HCT116 (cell line): Measurements from ENCODE around the gene IRF4.

Experiments used
- CTCF ChIP-seq, 3 experiments: fragments of 200-600 bp in 1 of 3; sonication (generic) in 1 of 3; IDR thresholded peaks in 2 of 3; conservative IDR thresholded peaks in 1 of 3; 2 replicates each; pipeline ENCODE4 v1.5.1; 2012 to 2017; ENCODE audit warnings: low read depth in 2 of 3, low read length in 2 of 3, antibody characterized with exemption in 1 of 3, borderline replicate concordance in 1 of 3, control low read depth in 1 of 3, mild to moderate bottlenecking in 1 of 3, mixed read lengths in 1 of 3, mixed run types in 1 of 3, moderate library complexity in 1 of 3; ENCODE audit not compliant: insufficient read depth in 1 of 3
- EGR1 ChIP-seq: IDR thresholded peaks from 2 replicates; pipeline ENCODE4 v1.6.1; 2012; ENCODE audit warnings: low read depth
- EZH2 ChIP-seq: fragments of 200-600 bp; sonication (generic); IDR thresholded peaks from 2 replicates; pipeline ENCODE4 v1.6.1; 2017; ENCODE audit warnings: antibody characterized with exemption, mixed run types
- EZH2phosphoT487 ChIP-seq: fragments of 200-600 bp; IDR thresholded peaks from 2 replicates; pipeline ENCODE4 v1.6.1; 2018; ENCODE audit warnings: antibody characterized with exemption, borderline replicate concordance
- FOSL1 ChIP-seq: IDR thresholded peaks from 2 replicates; pipeline ENCODE4 v1.6.1; 2012; ENCODE audit warnings: low read depth
- MAX ChIP-seq: IDR thresholded peaks from 2 replicates; pipeline ENCODE4 v1.6.1; 2012
- POLR2A ChIP-seq: IDR thresholded peaks from 2 replicates; pipeline ENCODE4 v1.7.0; 2011; ENCODE audit warnings: borderline replicate concordance; ENCODE audit not compliant: insufficient read depth, insufficient read length; ENCODE audit errors: extremely low read depth
- POLR2AphosphoS5 ChIP-seq: IDR thresholded peaks from 2 replicates; pipeline ENCODE4 v1.6.1; 2011; ENCODE audit warnings: mild to moderate bottlenecking, low read depth, low read length, moderate library complexity
- RAD21 ChIP-seq: IDR thresholded peaks from 2 replicates; pipeline ENCODE4 v1.6.1; 2012; ENCODE audit warnings: low read depth, mild to moderate bottlenecking
- REST ChIP-seq: IDR thresholded peaks from 2 replicates; pipeline ENCODE4 v1.6.1; 2012; ENCODE audit warnings: low read depth
- SP1 ChIP-seq: IDR thresholded peaks from 2 replicates; pipeline ENCODE4 v1.6.1; 2012; ENCODE audit warnings: low read depth
- YY1 ChIP-seq: IDR thresholded peaks from 2 replicates; pipeline ENCODE4 v1.6.1; 2011; ENCODE audit warnings: low read length, low read depth, moderate library complexity, mild to moderate bottlenecking; ENCODE audit not compliant: insufficient replicate concordance; ENCODE audit errors: extremely low read depth
- ZFX ChIP-seq: fragments of 450-650 bp; IDR thresholded peaks from 2 replicates; pipeline ENCODE4 v1.6.1; 2017

- TF ChIP-seq CTCF (IDR thresholded peaks at IDR 0.05 in 2 of 3, conservative IDR thresholded peaks at IDR 0.05 in 1 of 3; ENCODE audit: borderline replicate concordance in 1 of 3, insufficient read depth in 1 of 3, low read depth in 2 of 3, low read length in 2 of 3) (no peak), POLR2AphosphoS5 (no peak), RAD21 (no peak), POLR2A (no peak), REST (no peak), EZH2 (no peak), FOSL1 (no peak), MAX (no peak), YY1 (no peak), EGR1 (no peak), SP1 (no peak), ZFX (no peak), EZH2phosphoT487 (no peak)
Measured at GRCh38 chr6:438634-439170, 47.1 kb downstream of the IRF4 start.
